Keratinocyte (primary cell): ENCODE measurements around the gene GHITM. TPM values are rescaled to one million over a fixed set of nuclear protein-coding genes. Genes with fewer than 3 reads are reported as not detected.

ENCODE experiments used
- DNase-seq: peaks from one replicate; pipeline ENCODE4 v3.0.0-alpha.2; 2011; ENCODE audit warnings: low read depth, missing footprints, low spot score
- FAIRE-seq: peaks from 2 replicates; lab custom pipeline; 2011; peaks lifted over from hg19 to GRCh38; lab: Jason Lieb, UNC
- H2AFZ ChIP-seq: 2 replicates; pipeline ENCODE4 v1.6.0; 2012; ENCODE audit warnings: low read length, control low read depth, inconsistent platforms; ENCODE audit not compliant: control insufficient read depth
- H3K27ac ChIP-seq: 2 replicates; pipeline ENCODE4 v1.5.1; 2011; ENCODE audit warnings: low read length; ENCODE audit not compliant: control insufficient read depth, insufficient read depth
- H3K27me3 ChIP-seq: 3 replicates; pipeline ENCODE4 v1.6.0; 2011; ENCODE audit warnings: low read length; ENCODE audit not compliant: control insufficient read depth, insufficient read depth; ENCODE audit errors: extremely low read depth
- H3K36me3 ChIP-seq, 2 experiments: 2 replicates in 1 of 2; 3 replicates in 1 of 2; pipeline ENCODE4 v1.5.1; 2011; ENCODE audit warnings: low read length in 2 of 2, mild to moderate bottlenecking in 1 of 2; ENCODE audit not compliant: control insufficient read depth in 2 of 2, insufficient read depth in 2 of 2; ENCODE audit errors: extremely low read depth in 1 of 2
- H3K4me1 ChIP-seq: 3 replicates; pipeline ENCODE4 v1.5.1; 2011; ENCODE audit warnings: low read length; ENCODE audit not compliant: control insufficient read depth, insufficient read depth; ENCODE audit errors: extremely low read depth
- H3K4me2 ChIP-seq: 3 replicates; pipeline ENCODE4 v1.6.0; 2011; ENCODE audit warnings: low read depth, low read length; ENCODE audit not compliant: control insufficient read depth, insufficient read depth; ENCODE audit errors: extremely low read depth
- H3K4me3 ChIP-seq, 3 experiments: fragments of 200-600 bp in 1 of 3; sonication (generic) in 1 of 3; 2 replicates in 2 of 3; 3 replicates in 1 of 3; pipeline ENCODE4 v1.5.1; 2011 to 2016; ENCODE audit warnings: low read length in 3 of 3, mild to moderate bottlenecking in 3 of 3, control low read depth in 2 of 3, inconsistent platforms in 1 of 3, low read depth in 1 of 3, mixed read lengths in 1 of 3, mixed run types in 1 of 3, moderate library complexity in 1 of 3; ENCODE audit not compliant: control insufficient read depth in 2 of 3, insufficient read depth in 2 of 3; ENCODE audit errors: extremely low read depth in 1 of 3
- H3K79me2 ChIP-seq: 2 replicates; pipeline ENCODE4 v1.6.0; 2012; ENCODE audit warnings: low read length; ENCODE audit not compliant: control insufficient read depth, insufficient read depth
- H3K9ac ChIP-seq: 3 replicates; pipeline ENCODE4 v1.6.0; 2011; ENCODE audit warnings: low read length; ENCODE audit not compliant: control insufficient read depth, insufficient read depth; ENCODE audit errors: extremely low read depth
- H3K9me1 ChIP-seq: 3 replicates; pipeline ENCODE4 v1.6.0; 2011; ENCODE audit warnings: low read length; ENCODE audit not compliant: control insufficient read depth, insufficient read depth; ENCODE audit errors: extremely low read depth
- H3K9me3 ChIP-seq: 2 replicates; pipeline ENCODE4 v1.5.1; 2012; ENCODE audit warnings: low read depth, low read length; ENCODE audit not compliant: control insufficient read depth
- H4K20me1 ChIP-seq: 3 replicates; pipeline ENCODE4 v1.6.0; 2011; ENCODE audit warnings: low read length; ENCODE audit not compliant: control insufficient read depth, insufficient read depth; ENCODE audit errors: extremely low read depth
- CTCF ChIP-seq, 3 experiments: IDR thresholded peaks in 1 of 3; conservative IDR thresholded peaks in 1 of 3; optimal IDR thresholded peaks in 1 of 3; 2 replicates in 2 of 3; 3 replicates in 1 of 3; pipeline versions ENCODE3 to v1.5.1; 2011; ENCODE audit warnings: low read length in 3 of 3, mild to moderate bottlenecking in 3 of 3, moderate library complexity in 2 of 3, control low read depth in 1 of 3, inconsistent platforms in 1 of 3; ENCODE audit not compliant: insufficient read depth in 2 of 3; ENCODE audit errors: extremely low read depth in 1 of 3
- EZH2 ChIP-seq: IDR thresholded peaks from one replicate; pipeline ENCODE4 v1.6.1; 2012; ENCODE audit warnings: inconsistent platforms, mild to moderate bottlenecking, low read length, moderate library complexity
- dilution Hi-C: fragments of 300-500 bp; cut with MboI; formaldehyde crosslinking; loops from one replicate; pipeline ENCODE4 v1.7.0; 2020; ENCODE audit warnings: low sequenced_read_pairs; ENCODE audit not compliant: extremely low pct_ligation_motif_present
- polyA plus RNA-seq, 5 experiments: library from polyadenylated mRNA; depleted of rRNA in 3 of 5; stranded (reverse) in 3 of 5; stranded (forward) in 1 of 5; unstranded in 1 of 5; fragments of >200 nt; gene quantifications; 1 replicate in 1 of 5; 2 replicates in 3 of 5; 3 replicates in 1 of 5; pipeline versions ENCODE4 v1.2.1 to v1.2.3, GENCODE V29; 2011 to 2012; ENCODE audit warnings: missing spikeins in 2 of 5, low read depth in 1 of 5, low replicate concordance in 1 of 5

The GHITM gene
- polyA plus RNA-seq, 1 donor (not counting 4 experiments of a cell fraction or from before 2014, with no cell fraction given) = 214 TPM

- TF ChIP-seq EZH2 (no peak), CTCF (optimal IDR thresholded peaks at IDR 0.05 in 1 of 3, IDR thresholded peaks at IDR 0.05 in 1 of 3, conservative IDR thresholded peaks at IDR 0.05 in 1 of 3; ENCODE audit: extremely low read depth in 1 of 3, insufficient read depth in 2 of 3, low read length in 3 of 3) (no peak)
- Histone ChIP-seq H3K9ac (peak within 1 kb of the TSS; percentile 29), H3K4me2 (no peak within 1 kb of the TSS), H3K4me3 (no peak within 1 kb of the TSS), H4K20me1 (no peaks in the 10 kb centered on the region), H3K79me2 (no peaks in the 10 kb centered on the region), H3K36me3 (no peaks in the 10 kb centered on the region), H3K9me3 (no peaks in the 10 kb centered on the region), H3K27ac (peak within 1 kb of the TSS; percentile 42), H3K9me1 (peaks cover 3% of the 10 kb centered on the region), H3K4me1 (peaks cover 29% of the 10 kb centered on the region), H3K27me3 (no peaks in the 10 kb centered on the region), H2AFZ (peak within 1 kb of the TSS; percentile 62)
- dilution Hi-C loops = no loop called here
- FAIRE-seq = no peak
- no peak for DNase-seq
Observed at GRCh38 chr10:84173501-84173929, 34.2 kb downstream of the GHITM start, which contains the start of gene GPR15LG. Gene GPR15LG, plus strand, starts transcription at chr10:84173801. Its CDS starts 51 bp downstream, at chr10:84173852.

GRCh38 chr10:84175436-84175835 is 36.1 kb downstream of the GHITM start:
- H3K9me1 ChIP-seq = peaks cover 3% of the 10 kb centered on the region
- dilution Hi-C loops = no loop called here
- H3K4me3 ChIP-seq = no peak overlapping the region
- H3K79me2 ChIP-seq = no peaks in the 10 kb centered on the region
- no peaks in the 10 kb centered on the region for H3K9me3 ChIP-seq
- H2AFZ ChIP-seq = no peak overlapping the region
- H3K36me3 ChIP-seq = no peaks in the 10 kb centered on the region
- no peaks in the 10 kb centered on the region for H3K27me3 ChIP-seq
- H3K4me1 ChIP-seq = peaks cover 38% of the 10 kb centered on the region
- DNase-seq = no peak
- no peak for FAIRE-seq
- H4K20me1 ChIP-seq = no peaks in the 10 kb centered on the region
- H3K9ac ChIP-seq = no peak overlapping the region
- H3K27ac ChIP-seq = no peak overlapping the region
- H3K4me2 ChIP-seq = no peak overlapping the region
- no peak for TF ChIP-seq EZH2
- no peak for TF ChIP-seq CTCF (optimal IDR thresholded peaks at IDR 0.05 in 1 of 3, IDR thresholded peaks at IDR 0.05 in 1 of 3, conservative IDR thresholded peaks at IDR 0.05 in 1 of 3; ENCODE audit: extremely low read depth in 1 of 3, insufficient read depth in 2 of 3, low read length in 3 of 3)
